HepG2 (cell line): ENCODE results near the gene SEPHS2. TPM values are rescaled to one million over a fixed set of nuclear protein-coding genes. Genes with fewer than 3 reads are reported as not detected.
A peak's percentile ranks its signal among the peaks of the same experiment; 100 is the strongest.

ENCODE experiments used
- ATF3 ChIP-seq: sonication (generic); formaldehyde crosslinking; IDR thresholded peaks from 2 replicates; pipeline ENCODE4 v1.4.0; 2020; ENCODE audit warnings: missing genetic modification reagents
- ATF4 ChIP-seq, 2 experiments: fragments of 450-650 bp in 1 of 2; sonication (generic) in 1 of 2; formaldehyde crosslinking; IDR thresholded peaks; 2 replicates each; pipeline versions ENCODE4 v1.5.0 to v1.8.0; 2020 to 2022; ENCODE audit warnings: mild to moderate bottlenecking in 1 of 2, missing genetic modification reagents in 1 of 2
- DPF2 ChIP-seq: sonication (generic); formaldehyde crosslinking; IDR thresholded peaks from 2 replicates; pipeline ENCODE4 v1.4.0; 2020; ENCODE audit warnings: mild to moderate bottlenecking, low read depth, missing genetic modification reagents, borderline replicate concordance
- HOXA5 ChIP-seq: sonication (generic); formaldehyde crosslinking; IDR thresholded peaks from 2 replicates; pipeline ENCODE4 v1.4.0; 2020; ENCODE audit warnings: missing genetic modification reagents
- IRX3 ChIP-seq: sonication (generic); formaldehyde crosslinking; IDR thresholded peaks from 2 replicates; pipeline ENCODE4 v1.8.1; 2023; ENCODE audit warnings: mild to moderate bottlenecking, low read depth, missing genetic modification reagents, borderline replicate concordance
- KDM5A ChIP-seq: fragments of 200-600 bp; sonication (generic); IDR thresholded peaks from 2 replicates; pipeline ENCODE4 v1.7.0; 2018; ENCODE audit warnings: antibody characterized with exemption, mild to moderate bottlenecking, low read length, borderline replicate concordance
- NR2F1 ChIP-seq, 2 experiments: fragments of 450-650 bp in 1 of 2; formaldehyde crosslinking in 1 of 2; IDR thresholded peaks; 2 replicates each; pipeline versions ENCODE4 v1.5.0 to v1.6.1; 2016 to 2020; ENCODE audit warnings: mild to moderate bottlenecking in 1 of 2, missing compliant biosample characterization in 1 of 2, missing genetic modification reagents in 1 of 2, moderate library complexity in 1 of 2
- REL ChIP-seq: sonication (generic); formaldehyde crosslinking; conservative IDR thresholded peaks from 2 replicates; pipeline ENCODE4 v1.8.0; 2022; ENCODE audit warnings: mild to moderate bottlenecking, missing genetic modification reagents, moderate library complexity
- RNF219 ChIP-seq: sonication (generic); formaldehyde crosslinking; IDR thresholded peaks from 2 replicates; pipeline ENCODE4 v1.5.0; 2020; ENCODE audit warnings: mild to moderate bottlenecking, missing genetic modification reagents
- SP1 ChIP-seq, 2 experiments: fragments of 450-650 bp in 1 of 2; sonication (generic) in 1 of 2; formaldehyde crosslinking in 1 of 2; IDR thresholded peaks; 2 replicates each; pipeline versions ENCODE4 v1.4.0 to v1.6.1; 2016 to 2020; ENCODE audit warnings: missing genetic modification reagents in 1 of 2
- ZBTB20 ChIP-seq: sonication (generic); formaldehyde crosslinking; IDR thresholded peaks from 2 replicates; pipeline ENCODE4 v1.8.1; 2023; ENCODE audit warnings: missing genetic modification reagents, low read depth, mild to moderate bottlenecking, borderline replicate concordance
- ZBTB44 ChIP-seq: sonication (generic); formaldehyde crosslinking; IDR thresholded peaks from 2 replicates; pipeline ENCODE4 v1.4.0; 2020; ENCODE audit warnings: missing genetic modification reagents
- ZMYM3 ChIP-seq: sonication (generic); formaldehyde crosslinking; IDR thresholded peaks from 2 replicates; pipeline ENCODE4 v1.5.1; 2020; ENCODE audit warnings: mild to moderate bottlenecking, missing genetic modification reagents
- ZNF205 ChIP-seq: IDR thresholded peaks from 2 replicates; pipeline ENCODE4 v1.6.1; 2018; ENCODE audit warnings: missing biosample characterization, missing genetic modification reagents
- ZNF513 ChIP-seq: sonication (generic); formaldehyde crosslinking; conservative IDR thresholded peaks from 2 replicates; pipeline ENCODE4 v1.5.0; 2020; ENCODE audit warnings: missing genetic modification reagents
- ZNF563 ChIP-seq: sonication (generic); formaldehyde crosslinking; IDR thresholded peaks from 2 replicates; pipeline ENCODE4 v1.8.0; 2022; ENCODE audit warnings: mild to moderate bottlenecking, moderate library complexity, missing genetic modification reagents
- ZNF616 ChIP-seq: sonication (generic); formaldehyde crosslinking; IDR thresholded peaks from 2 replicates; pipeline ENCODE4 v1.5.0; 2020; ENCODE audit warnings: low read depth, mild to moderate bottlenecking, missing genetic modification reagents
- ZNF678 ChIP-seq: sonication (generic); formaldehyde crosslinking; IDR thresholded peaks from 2 replicates; pipeline ENCODE4 v1.4.0; 2020; ENCODE audit warnings: mild to moderate bottlenecking, missing genetic modification reagents
- ZSCAN5A ChIP-seq: sonication (generic); formaldehyde crosslinking; IDR thresholded peaks from 2 replicates; pipeline ENCODE4 v1.8.0; 2022; ENCODE audit warnings: mild to moderate bottlenecking, missing genetic modification reagents, borderline replicate concordance
- polyA plus RNA-seq, 8 experiments: library from polyadenylated mRNA; depleted of rRNA in 3 of 8; stranded (reverse) in 7 of 8; unstranded in 1 of 8; fragments of >200 nt; fragmentation: Illumina TruSeq in 4 of 8; extraction: Trizol in 4 of 8; gene quantifications; 2 replicates each; pipeline versions ENCODE4 v1.2.1 to v1.2.3, GENCODE V29; 2011 to 2016; ENCODE audit warnings: low read depth in 4 of 8, missing spikeins in 1 of 8, mixed read lengths in 1 of 8; ENCODE audit not compliant: insufficient read depth in 1 of 8
- total RNA-seq, 5 experiments: library from RNA; depleted of rRNA; stranded (reverse); fragments of >200 nt; fragmentation: Illumina TruSeq; extraction: Trizol; gene quantifications; 2 replicates each; pipeline ENCODE4 v1.2.3, GENCODE V29; 2016; ENCODE audit warnings: low read depth in 1 of 5

Gene SEPHS2
- total and polyA plus RNA-seq, 2 of the 13 experiments (the other 11 are each of a cell fraction or from before 2014, with no cell fraction given) = 20.7 to 127 TPM

GRCh38 chr16:30488764-30489605 lies 43.3 kb upstream of the SEPHS2 start (continued):
- TF ChIP-seq RNF219 (CRISPR knock-in tag) = no peak
- TF ChIP-seq ZNF678 (CRISPR knock-in tag) = no peak
- peak; percentile 62; the same call in 1 of the 2 replicates for TF ChIP-seq ZBTB20 (CRISPR knock-in tag)
- no peak for TF ChIP-seq SP1 (IDR thresholded peaks at IDR 0.05)
- no peak for TF ChIP-seq SP1 (CRISPR knock-in tag; IDR thresholded peaks at IDR 0.05)
- TF ChIP-seq NR2F1 (CRISPR knock-in tag; IDR thresholded peaks at IDR 0.05) = no peak
- TF ChIP-seq ZBTB44 (CRISPR knock-in tag) = no peak
- TF ChIP-seq ZNF616 (CRISPR knock-in tag) = no peak
- TF ChIP-seq HOXA5 = peak; percentile 79; the same call in 1 of the 2 replicates
- peak; percentile 99 for TF ChIP-seq ZMYM3 (CRISPR knock-in tag)
- 0 out of 2 replicates have a peak, but pooled peaks have one; percentile 37 for TF ChIP-seq ZNF205 (CRISPR knock-in tag)
- no peak for TF ChIP-seq ATF3 (CRISPR knock-in tag)
- no peak for TF ChIP-seq ZSCAN5A (CRISPR knock-in tag)
- TF ChIP-seq DPF2 (CRISPR knock-in tag) = peak; percentile 71; the same call in 1 of the 2 replicates
- TF ChIP-seq ZNF513 = no peak
- TF ChIP-seq KDM5A = no peak
- peak in 1 of 2 experiments; percentile 70; a peak in 2 of 4 replicates for TF ChIP-seq ATF4 (CRISPR knock-in tag; IDR thresholded peaks at IDR 0.05)
- TF ChIP-seq IRX3 (CRISPR knock-in tag) = no peak
- peak; percentile 70; the same call in 1 of the 2 replicates for TF ChIP-seq ZNF563 (CRISPR knock-in tag)
- no peak for TF ChIP-seq REL
